C4-2B (cell line): Measurements from ENCODE around the gene TRIM41.
"Not testable (repeated sequence)": the region's sequence is repeated elsewhere in the genome, so short reads cannot be mapped to it uniquely, and the experiment has no call there.

Experiments
- CTCF ChIP-seq: fragments of 450-650 bp; conservative IDR thresholded peaks from 2 replicates; pipeline ENCODE4 v1.5.1; 2017; ENCODE audit warnings: mild to moderate bottlenecking
- ZFX ChIP-seq: fragments of 450-650 bp; IDR thresholded peaks from 2 replicates; pipeline ENCODE4 v1.6.1; 2017

DNA sequence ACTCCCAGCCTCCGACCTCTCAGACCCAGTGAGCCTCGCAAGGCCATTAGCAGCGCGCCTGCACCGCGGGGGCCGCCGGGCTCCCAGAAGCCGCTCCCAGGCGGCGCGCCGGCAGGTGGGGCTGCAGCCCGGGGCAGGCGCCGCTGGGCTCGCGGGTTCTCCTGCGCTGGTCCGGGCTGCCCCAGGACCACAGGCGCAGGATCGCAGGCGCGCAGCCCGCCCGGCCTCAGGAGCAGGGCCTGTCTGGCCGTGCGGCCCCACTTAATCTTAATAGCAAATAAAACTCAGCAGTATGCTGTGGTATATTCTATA lies 50.3 kb downstream of the TRIM41 start:
- not testable (repeated sequence) for TF ChIP-seq CTCF, ZFX
